Effector CD8-positive, alpha-beta T cell (primary cell): ENCODE results near the gene SLC24A5.

ENCODE experiments used
- DNase-seq: peaks from one replicate; lab custom pipeline; 2025; lab: John Stamatoyannopoulos, UW
- total RNA-seq, 4 experiments: gene quantifications; one replicate each; lab custom pipeline; 2026; lab: John Stamatoyannopoulos, UW

SLC24A5 gene
- 0 reads per million in 4 experiments for total RNA-seq

GRCh38 chr15:48120745-48121144 is at the start of gene SLC24A5:
Gene SLC24A5 (plus strand): TSS chr15:48120990. CDS start chr15:48121045, 55 bp downstream.
- no peak for DNase-seq

- no peak for DNase-seq
These were observed 47.8 kb upstream of the SLC24A5 start for GRCh38 chr15:48072941-48073340.

- no peak for DNase-seq
These were observed 46.9 kb upstream of the SLC24A5 start for GRCh38 chr15:48073881-48074280.

- no peak for DNase-seq
These were observed 44.3 kb upstream of the SLC24A5 start for GRCh38 chr15:48076454-48076853.

GRCh38 chr15:48077616-48078184 is 43.1 kb upstream of the SLC24A5 start:
- DNase-seq = no peak

- no peak for DNase-seq
These were observed 35.8 kb upstream of the SLC24A5 start for GRCh38 chr15:48084759-48085590.

GRCh38 chr15:48085591-48085930 is 35.2 kb upstream of the SLC24A5 start:
- DNase-seq = no peak

GRCh38 chr15:48086133-48086532 is 34.7 kb upstream of the SLC24A5 start:
- no peak for DNase-seq

GRCh38 chr15:48086576-48086975 is 34.2 kb upstream of the SLC24A5 start:
- no peak for DNase-seq

GRCh38 chr15:48087844-48088243 is 32.9 kb upstream of the SLC24A5 start:
- no peak for DNase-seq

- DNase-seq = no peak
These were observed 31.1 kb upstream of the SLC24A5 start for GRCh38 chr15:48089702-48090101.

- no peak for DNase-seq
These were observed 30.7 kb upstream of the SLC24A5 start for GRCh38 chr15:48090115-48090514.

- no peak for DNase-seq
These were observed 30.1 kb upstream of the SLC24A5 start for GRCh38 chr15:48090666-48091065.

GRCh38 chr15:48091522-48091921 is 29.3 kb upstream of the SLC24A5 start:
- no peak for DNase-seq

- DNase-seq = no peak
These were observed 24.4 kb upstream of the SLC24A5 start for GRCh38 chr15:48096355-48096786.

GRCh38 chr15:48096813-48097212 is 24.0 kb upstream of the SLC24A5 start:
- DNase-seq = no peak

GRCh38 chr15:48097264-48097663 is 23.5 kb upstream of the SLC24A5 start:
- DNase-seq = no peak

- DNase-seq = no peak
These were observed 19.3 kb upstream of the SLC24A5 start for GRCh38 chr15:48101376-48101961.

- DNase-seq = no peak
These were observed 18.6 kb upstream of the SLC24A5 start for GRCh38 chr15:48102167-48102566.

GRCh38 chr15:48103647-48104046 is 17.1 kb upstream of the SLC24A5 start:
- no peak for DNase-seq

GRCh38 chr15:48105936-48106335 is 14.9 kb upstream of the SLC24A5 start:
- no peak for DNase-seq

- no peak for DNase-seq
These were observed 11.6 kb upstream of the SLC24A5 start for GRCh38 chr15:48109212-48109611.

- no peak for DNase-seq
These were observed 10.8 kb upstream of the SLC24A5 start for GRCh38 chr15:48109856-48110531.
